ENCODE measurements around the gene MTUS2.

The MTUS2 gene

DNA sequence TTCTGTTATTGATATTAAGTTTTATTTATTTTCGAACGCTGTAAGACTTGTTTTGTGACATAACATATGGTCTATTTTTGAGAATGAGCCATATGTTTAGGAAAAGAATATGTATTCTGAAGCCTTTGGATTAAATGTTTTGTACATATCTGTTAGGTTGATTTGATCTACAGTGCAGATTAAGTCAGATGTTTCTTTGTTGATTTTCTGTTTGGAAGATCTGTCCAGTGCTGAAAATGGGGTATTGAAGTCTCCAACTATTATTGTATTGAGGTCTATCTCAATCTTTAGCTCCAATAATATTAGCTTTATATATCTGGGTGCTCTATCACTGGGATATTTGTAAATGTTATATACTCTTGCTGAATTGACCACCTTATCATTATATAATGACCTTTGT lies 97.9 kb downstream of the MTUS2 start:
- no peaks in the 10 kb centered on the region for H3K4me1 ChIP-seq (ENCODE audit: insufficient read depth, insufficient read length)
- no peaks in the 10 kb centered on the region for H3K9me3 ChIP-seq (ENCODE audit: insufficient read depth, low read length)
- TF ChIP-seq YY1 (IDR thresholded peaks at IDR 0.05; ENCODE audit: insufficient read depth, insufficient read length): no peak
- TF ChIP-seq ZNF274 (IDR thresholded peaks at IDR 0.05; ENCODE audit: low read depth, low read length): no peak
- no peak for TF ChIP-seq SUZ12 (IDR thresholded peaks at IDR 0.05; ENCODE audit: extremely low read depth, insufficient read depth, insufficient read length)
- H3K9ac ChIP-seq (ENCODE audit: insufficient read length, low read depth): no peak overlapping the region
- H3K36me3 ChIP-seq (ENCODE audit: insufficient read depth, insufficient read length, low read length): no peaks in the 10 kb centered on the region
- no peaks in the 10 kb centered on the region for H3K27me3 ChIP-seq (ENCODE audit: insufficient read depth, insufficient read length)
- DNase-seq (ENCODE audit: low read depth, low spot score): no peak
- H3K4me3 ChIP-seq (ENCODE audit: insufficient read length, low read depth): no peak overlapping the region

GRCh38 chr13:28922341-28922740 lies 102.2 kb downstream of the MTUS2 start:
- no peaks in the 10 kb centered on the region for H3K36me3 ChIP-seq (ENCODE audit: insufficient read depth, insufficient read length, low read length)
- DNase-seq (ENCODE audit: low read depth, low spot score): no peak
- H3K4me3 ChIP-seq (ENCODE audit: insufficient read length, low read depth): no peak overlapping the region
- no peak overlapping the region for H3K9ac ChIP-seq (ENCODE audit: insufficient read length, low read depth)
- no peaks in the 10 kb centered on the region for H3K27me3 ChIP-seq (ENCODE audit: insufficient read depth, insufficient read length)
- H3K9me3 ChIP-seq (ENCODE audit: insufficient read depth, low read length): no peaks in the 10 kb centered on the region
- H3K4me1 ChIP-seq (ENCODE audit: insufficient read depth, insufficient read length): no peaks in the 10 kb centered on the region
- TF ChIP-seq ZNF274 (IDR thresholded peaks at IDR 0.05; ENCODE audit: low read depth, low read length): no peak
- no peak for TF ChIP-seq YY1 (IDR thresholded peaks at IDR 0.05; ENCODE audit: insufficient read depth, insufficient read length)
- TF ChIP-seq SUZ12 (IDR thresholded peaks at IDR 0.05; ENCODE audit: extremely low read depth, insufficient read depth, insufficient read length): no peak

GRCh38 chr13:28935104-28935503 lies 115.0 kb downstream of the MTUS2 start:
- H3K9ac ChIP-seq (ENCODE audit: insufficient read length, low read depth): no peak overlapping the region
- no peaks in the 10 kb centered on the region for H3K27me3 ChIP-seq (ENCODE audit: insufficient read depth, insufficient read length)
- H3K36me3 ChIP-seq (ENCODE audit: insufficient read depth, insufficient read length, low read length): no peaks in the 10 kb centered on the region
- no peak overlapping the region for H3K4me3 ChIP-seq (ENCODE audit: insufficient read length, low read depth)
- H3K4me1 ChIP-seq (ENCODE audit: insufficient read depth, insufficient read length): no peaks in the 10 kb centered on the region
- no peaks in the 10 kb centered on the region for H3K9me3 ChIP-seq (ENCODE audit: insufficient read depth, low read length)
- DNase-seq (ENCODE audit: low read depth, low spot score): no peak
- TF ChIP-seq SUZ12 (IDR thresholded peaks at IDR 0.05; ENCODE audit: extremely low read depth, insufficient read depth, insufficient read length) (no peak), YY1 (IDR thresholded peaks at IDR 0.05; ENCODE audit: insufficient read depth, insufficient read length) (no peak), ZNF274 (IDR thresholded peaks at IDR 0.05; ENCODE audit: low read depth, low read length) (no peak)

- Histone ChIP-seq H3K27me3 (ENCODE audit: insufficient read depth, insufficient read length) (no peaks in the 10 kb centered on the region), H3K4me3 (ENCODE audit: insufficient read length, low read depth) (no peak overlapping the region)
- TF ChIP-seq ZNF274 (IDR thresholded peaks at IDR 0.05; ENCODE audit: low read depth, low read length) (no peak), SUZ12 (IDR thresholded peaks at IDR 0.05; ENCODE audit: extremely low read depth, insufficient read depth, insufficient read length) (no peak), YY1 (IDR thresholded peaks at IDR 0.05; ENCODE audit: insufficient read depth, insufficient read length) (no peak)
Measured at GRCh38 chr13:28942906-28943305, 122.8 kb downstream of the MTUS2 start.

GRCh38 chr13:28953714-28954418 lies 133.7 kb downstream of the MTUS2 start:
- TF ChIP-seq SUZ12 (IDR thresholded peaks at IDR 0.05; ENCODE audit: extremely low read depth, insufficient read depth, insufficient read length): no peak
- TF ChIP-seq ZNF274 (IDR thresholded peaks at IDR 0.05; ENCODE audit: low read depth, low read length): no peak
- TF ChIP-seq YY1 (IDR thresholded peaks at IDR 0.05; ENCODE audit: insufficient read depth, insufficient read length): no peak
- no peak for DNase-seq (ENCODE audit: low read depth, low spot score)

More at GRCh38 chr13:28942906-28943305, 122.8 kb downstream of the MTUS2 start:
- H3K36me3 ChIP-seq (ENCODE audit: insufficient read depth, insufficient read length, low read length): no peaks in the 10 kb centered on the region
- H3K9ac ChIP-seq (ENCODE audit: insufficient read length, low read depth): no peak overlapping the region
- no peak for DNase-seq (ENCODE audit: low read depth, low spot score)
- no peaks in the 10 kb centered on the region for H3K4me1 ChIP-seq (ENCODE audit: insufficient read depth, insufficient read length)
- no peaks in the 10 kb centered on the region for H3K9me3 ChIP-seq (ENCODE audit: insufficient read depth, low read length)

DNA sequence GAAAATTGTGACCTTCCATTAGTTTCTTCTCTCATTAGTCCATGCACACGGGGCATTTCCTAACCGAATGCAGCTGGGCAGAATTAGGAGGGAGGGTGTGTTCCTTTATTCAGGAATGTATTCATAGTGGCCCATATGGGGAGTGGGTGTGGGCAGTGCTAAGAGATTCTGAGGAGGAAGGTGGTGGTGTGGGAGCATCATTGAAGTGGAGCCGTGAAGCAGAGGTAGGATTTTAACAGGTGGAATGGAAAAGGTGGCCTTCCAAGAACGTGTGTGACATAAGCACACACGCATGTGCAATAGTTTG lies 134.2 kb downstream of the MTUS2 start:
- TF ChIP-seq YY1 (IDR thresholded peaks at IDR 0.05; ENCODE audit: insufficient read depth, insufficient read length) (no peak), SUZ12 (IDR thresholded peaks at IDR 0.05; ENCODE audit: extremely low read depth, insufficient read depth, insufficient read length) (no peak), ZNF274 (IDR thresholded peaks at IDR 0.05; ENCODE audit: low read depth, low read length) (no peak)
- Histone ChIP-seq H3K4me3 (ENCODE audit: insufficient read length, low read depth) (no peak overlapping the region), H3K9ac (ENCODE audit: insufficient read length, low read depth) (no peak overlapping the region), H3K36me3 (ENCODE audit: insufficient read depth, insufficient read length, low read length) (no peaks in the 10 kb centered on the region), H3K27me3 (ENCODE audit: insufficient read depth, insufficient read length) (no peaks in the 10 kb centered on the region), H3K4me1 (ENCODE audit: insufficient read depth, insufficient read length) (no peaks in the 10 kb centered on the region), H3K9me3 (ENCODE audit: insufficient read depth, low read length) (no peaks in the 10 kb centered on the region)
- no peak for DNase-seq (ENCODE audit: low read depth, low spot score)

More at GRCh38 chr13:28953714-28954418, 133.7 kb downstream of the MTUS2 start:
- Histone ChIP-seq H3K4me3 (ENCODE audit: insufficient read length, low read depth) (no peak overlapping the region), H3K9me3 (ENCODE audit: insufficient read depth, low read length) (no peaks in the 10 kb centered on the region), H3K36me3 (ENCODE audit: insufficient read depth, insufficient read length, low read length) (no peaks in the 10 kb centered on the region), H3K27me3 (ENCODE audit: insufficient read depth, insufficient read length) (no peaks in the 10 kb centered on the region), H3K9ac (ENCODE audit: insufficient read length, low read depth) (no peak overlapping the region), H3K4me1 (ENCODE audit: insufficient read depth, insufficient read length) (no peaks in the 10 kb centered on the region)

GRCh38 chr13:28954810-28955209 lies 134.7 kb downstream of the MTUS2 start:
- no peak overlapping the region for H3K9ac ChIP-seq (ENCODE audit: insufficient read length, low read depth)
- H3K4me3 ChIP-seq (ENCODE audit: insufficient read length, low read depth): no peak overlapping the region
- H3K9me3 ChIP-seq (ENCODE audit: insufficient read depth, low read length): no peaks in the 10 kb centered on the region
- H3K36me3 ChIP-seq (ENCODE audit: insufficient read depth, insufficient read length, low read length): no peaks in the 10 kb centered on the region
- no peaks in the 10 kb centered on the region for H3K27me3 ChIP-seq (ENCODE audit: insufficient read depth, insufficient read length)
- no peak for DNase-seq (ENCODE audit: low read depth, low spot score)
- no peaks in the 10 kb centered on the region for H3K4me1 ChIP-seq (ENCODE audit: insufficient read depth, insufficient read length)
- TF ChIP-seq ZNF274 (IDR thresholded peaks at IDR 0.05; ENCODE audit: low read depth, low read length) (no peak), SUZ12 (IDR thresholded peaks at IDR 0.05; ENCODE audit: extremely low read depth, insufficient read depth, insufficient read length) (no peak), YY1 (IDR thresholded peaks at IDR 0.05; ENCODE audit: insufficient read depth, insufficient read length) (no peak)
